GM19324 (cell line): Measurements from ENCODE around the gene CFAP299.

ENCODE experiments used
- ATAC-seq: cut with Tn5 transposase; IDR thresholded peaks from one replicate; pipeline ENCODE4 v1.9.1; 2021; ENCODE audit warnings: mild to moderate bottlenecking, moderate library complexity; ENCODE audit not compliant: unreplicated experiment, low FRiP score

The CFAP299 gene

DNA sequence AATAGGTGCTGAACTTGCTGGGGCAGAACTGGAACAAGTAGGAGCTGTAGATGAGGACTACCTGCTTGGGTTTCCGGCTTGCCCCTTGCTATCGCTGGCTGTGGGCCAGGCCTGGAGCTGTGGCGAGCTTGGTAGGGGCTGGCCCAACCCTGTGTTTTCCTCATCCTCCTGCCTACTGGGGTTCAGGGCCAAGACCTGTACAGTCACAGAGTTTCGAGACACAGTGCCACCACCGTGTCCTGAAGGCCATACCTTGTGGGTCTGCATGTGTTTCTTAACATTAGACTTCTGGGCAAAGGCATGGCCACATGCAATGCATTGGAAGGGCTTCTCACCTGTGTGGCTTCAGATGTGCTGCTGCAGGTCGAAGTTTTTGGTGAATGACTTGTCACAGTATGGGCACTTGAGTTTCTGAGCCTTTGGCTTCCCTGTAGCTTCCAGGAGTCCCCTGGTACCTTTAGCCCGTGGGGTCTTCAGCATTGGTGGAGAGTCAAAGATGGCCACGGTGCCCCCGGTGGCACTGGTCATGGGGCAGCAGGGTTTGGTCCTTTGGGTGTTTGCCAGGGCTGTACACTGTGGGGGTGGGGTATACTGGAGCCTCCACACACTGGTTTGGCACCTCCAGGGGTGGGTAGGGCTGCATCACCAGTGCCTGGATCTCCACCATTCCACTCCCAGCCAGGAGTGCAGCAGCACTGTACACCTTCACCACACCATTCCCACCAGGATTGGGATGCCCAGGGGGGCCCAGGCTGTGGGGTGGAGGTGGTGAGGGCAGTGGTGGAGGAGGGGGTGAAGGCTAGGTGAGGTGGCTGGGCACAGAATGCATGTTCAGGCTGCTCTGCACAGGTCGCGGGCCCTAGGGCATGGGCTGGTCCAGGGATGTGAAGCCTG is 52.1 kb downstream of the CFAP299 start:
- ATAC-seq: no peak

DNA sequence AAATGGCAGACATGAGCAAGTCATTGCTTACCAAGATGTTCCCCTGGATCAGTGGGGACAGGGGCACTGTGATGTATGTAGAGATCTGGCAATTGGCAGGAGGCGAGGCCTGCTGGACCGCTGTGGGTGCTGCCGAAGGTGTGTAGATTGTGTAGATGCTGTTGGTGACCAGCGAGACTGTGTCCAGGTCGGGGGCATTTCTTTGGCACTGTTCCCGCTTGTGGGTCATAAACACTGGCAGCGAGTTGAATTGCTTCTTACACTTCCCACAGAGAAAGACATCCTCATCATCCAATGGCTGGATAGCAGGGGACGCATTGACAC is 52.7 kb downstream of the CFAP299 start:
- ATAC-seq: no peak

DNA sequence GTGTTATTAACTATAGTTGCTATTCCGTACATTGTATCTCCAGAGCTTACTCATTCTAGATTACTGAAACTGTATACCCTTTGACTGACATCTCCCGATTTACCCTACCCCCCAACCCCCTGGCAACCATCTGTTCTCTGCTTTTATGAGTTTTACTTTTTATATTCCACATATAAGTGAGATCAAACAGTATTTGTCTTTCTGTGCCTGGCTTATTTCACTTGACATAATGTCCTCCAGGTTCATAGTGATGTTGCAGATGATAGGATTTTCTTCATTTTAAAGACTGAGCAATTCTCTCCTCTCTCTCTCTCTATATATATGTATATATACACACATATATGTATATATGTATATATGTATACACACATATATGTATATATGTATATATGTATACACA is 54.6 kb downstream of the CFAP299 start:
- no peak for ATAC-seq

- ATAC-seq: no peak
Measured at GRCh38 chr4:80393246-80393969, 57.9 kb downstream of the CFAP299 start.

DNA sequence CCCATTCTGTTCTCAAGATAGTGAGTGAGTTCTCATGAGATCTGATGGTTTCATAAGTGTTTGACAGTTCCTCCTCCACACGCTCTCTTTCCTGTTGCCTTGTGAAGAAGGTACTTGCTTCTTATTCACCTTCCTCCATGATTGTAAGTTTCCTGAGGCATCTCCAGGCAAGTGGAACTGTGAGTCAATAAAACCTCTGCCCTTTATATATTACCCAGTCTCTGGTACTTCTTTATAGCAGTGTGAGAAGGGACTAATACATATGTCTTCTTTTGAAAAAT is 58.4 kb downstream of the CFAP299 start:
- no peak for ATAC-seq

DNA sequence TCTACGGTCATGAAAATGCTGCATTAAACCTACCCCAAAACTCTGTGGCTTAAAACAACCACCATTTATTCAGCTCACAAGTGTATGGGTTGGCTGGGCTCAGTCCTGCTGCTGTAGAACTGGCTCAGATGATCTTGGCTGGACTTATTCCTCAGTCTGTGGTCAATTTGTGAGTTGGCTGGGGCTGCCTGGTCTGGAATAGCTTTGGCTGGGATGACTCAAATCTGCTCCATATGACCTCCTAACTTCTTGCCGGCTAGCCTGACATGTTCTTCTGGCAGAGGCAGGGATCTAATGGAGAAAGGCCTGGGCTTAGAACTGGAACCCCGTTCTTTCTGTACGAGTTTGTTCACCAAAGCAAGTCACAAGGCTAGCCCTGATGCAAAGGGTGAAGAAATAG is 71.7 kb downstream of the CFAP299 start:
- no peak for ATAC-seq

DNA sequence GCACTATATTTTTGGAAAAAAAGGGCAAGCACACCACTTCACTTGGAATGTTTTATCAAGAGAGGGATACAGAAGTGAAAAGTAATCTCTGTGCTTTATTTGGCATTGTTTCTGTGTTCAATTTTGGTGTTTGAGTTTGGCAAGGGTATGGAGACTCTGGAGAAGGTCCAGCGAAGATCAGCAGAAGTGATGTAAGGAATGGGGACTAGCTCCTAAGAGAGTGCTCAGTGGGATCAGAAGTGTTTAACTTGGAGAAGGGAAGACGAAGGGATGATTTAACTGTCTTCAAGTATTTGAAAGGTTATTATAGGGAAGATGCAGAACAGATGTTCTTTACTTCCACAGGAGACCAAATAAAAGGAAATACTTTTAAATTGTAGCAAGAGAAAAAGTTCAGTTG is 74.3 kb downstream of the CFAP299 start:
- ATAC-seq: no peak

GRCh38 chr4:80412322-80412721 is 76.8 kb downstream of the CFAP299 start:
- ATAC-seq: no peak

DNA sequence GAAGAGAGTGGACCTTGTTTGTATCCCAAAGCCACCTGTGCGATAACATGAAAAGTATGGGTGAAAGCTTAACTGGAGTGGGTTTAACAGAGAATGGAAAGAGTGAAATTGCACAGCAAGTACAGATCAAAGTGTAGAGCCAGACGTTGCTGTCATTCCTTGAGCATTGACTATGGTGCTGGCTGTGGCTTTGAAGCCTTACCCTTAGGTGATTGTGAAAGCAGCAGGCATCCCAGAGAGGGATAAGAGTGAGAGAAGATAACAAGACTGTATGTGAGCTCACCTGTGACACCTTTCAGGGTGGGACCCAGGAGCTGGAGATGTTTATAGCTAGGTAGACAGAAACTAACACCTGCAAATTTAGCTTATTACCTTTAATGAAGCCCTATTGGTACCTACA is 77.6 kb downstream of the CFAP299 start:
- ATAC-seq: no peak

DNA sequence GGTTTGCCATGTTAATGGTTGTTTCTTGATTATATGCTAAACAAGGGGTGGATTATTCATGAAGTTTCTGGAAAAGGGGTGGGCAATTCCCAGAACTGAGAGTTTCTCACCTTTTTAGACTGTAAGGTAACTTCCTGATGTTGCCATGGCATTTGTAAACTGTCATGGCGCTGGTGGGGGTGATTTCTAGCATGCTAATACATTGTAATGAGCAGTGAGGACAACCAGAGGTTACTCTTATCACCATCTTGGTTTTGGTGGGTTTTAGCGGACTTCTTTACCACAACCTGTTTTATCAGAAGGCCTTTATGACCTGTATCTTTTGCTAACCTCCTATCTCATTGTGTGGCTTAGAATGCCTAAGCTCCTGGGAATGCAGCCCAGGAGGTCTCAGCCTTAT is 81.5 kb downstream of the CFAP299 start:
- ATAC-seq: no peak

- peak; percentile 45 for ATAC-seq
Measured at GRCh38 chr4:80419946-80420345, 84.4 kb downstream of the CFAP299 start.

DNA sequence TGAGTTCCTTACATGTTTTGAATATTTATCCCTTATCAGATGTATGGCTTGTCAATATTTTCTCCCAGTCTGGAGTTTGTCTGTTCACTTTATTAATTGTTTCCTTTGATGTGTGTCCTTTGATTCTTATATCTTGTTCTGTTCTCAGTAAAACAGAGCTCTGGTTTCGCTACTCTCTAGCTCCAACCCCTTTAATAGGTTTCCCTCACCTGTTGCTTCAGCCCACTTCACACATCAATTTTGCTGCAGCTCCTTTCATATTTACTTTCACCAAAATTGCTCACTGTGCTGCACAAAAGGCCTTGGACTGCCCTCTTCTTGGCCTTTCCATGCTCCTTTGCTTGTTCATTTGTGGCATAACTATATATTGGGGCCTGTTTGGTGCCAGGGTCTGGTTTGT is 85.1 kb downstream of the CFAP299 start:
- no peak for ATAC-seq

DNA sequence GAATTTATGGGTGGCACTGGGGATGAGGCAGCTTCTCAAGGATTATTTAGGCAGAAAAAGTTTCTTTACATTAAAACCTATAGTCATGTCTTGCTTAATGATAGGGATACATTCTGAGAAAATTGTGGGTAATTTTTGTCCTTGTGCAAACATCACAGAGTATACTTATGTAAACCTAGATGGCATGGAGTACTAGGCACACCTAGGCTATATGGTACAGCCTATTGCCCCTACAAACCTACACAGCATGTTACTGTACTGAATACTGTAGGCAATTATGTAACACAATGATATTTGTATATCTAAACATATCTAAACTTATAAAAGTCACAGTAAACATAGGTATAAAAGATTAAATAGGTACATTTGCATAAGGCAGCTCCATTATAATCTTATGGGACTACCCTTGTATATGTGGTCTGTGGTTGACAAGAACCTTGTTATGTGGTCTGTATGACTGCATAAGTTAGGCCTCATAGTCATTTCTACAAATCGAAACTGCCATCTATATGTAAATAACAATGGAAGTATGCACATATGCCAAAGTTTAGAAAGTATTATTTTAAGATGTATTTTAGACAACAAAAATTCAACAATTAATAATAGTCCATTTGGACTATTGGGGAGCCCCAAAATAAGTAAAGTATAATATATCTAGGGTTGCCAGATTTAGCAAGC is 87.3 kb downstream of the CFAP299 start:
- ATAC-seq: no peak

GRCh38 chr4:80423553-80424224 is 88.2 kb downstream of the CFAP299 start:
- ATAC-seq: no peak

- ATAC-seq: no peak
Measured at GRCh38 chr4:80424225-80424581, 88.7 kb downstream of the CFAP299 start.

GRCh38 chr4:80425124-80426100 is 89.9 kb downstream of the CFAP299 start:
- ATAC-seq: no peak

DNA sequence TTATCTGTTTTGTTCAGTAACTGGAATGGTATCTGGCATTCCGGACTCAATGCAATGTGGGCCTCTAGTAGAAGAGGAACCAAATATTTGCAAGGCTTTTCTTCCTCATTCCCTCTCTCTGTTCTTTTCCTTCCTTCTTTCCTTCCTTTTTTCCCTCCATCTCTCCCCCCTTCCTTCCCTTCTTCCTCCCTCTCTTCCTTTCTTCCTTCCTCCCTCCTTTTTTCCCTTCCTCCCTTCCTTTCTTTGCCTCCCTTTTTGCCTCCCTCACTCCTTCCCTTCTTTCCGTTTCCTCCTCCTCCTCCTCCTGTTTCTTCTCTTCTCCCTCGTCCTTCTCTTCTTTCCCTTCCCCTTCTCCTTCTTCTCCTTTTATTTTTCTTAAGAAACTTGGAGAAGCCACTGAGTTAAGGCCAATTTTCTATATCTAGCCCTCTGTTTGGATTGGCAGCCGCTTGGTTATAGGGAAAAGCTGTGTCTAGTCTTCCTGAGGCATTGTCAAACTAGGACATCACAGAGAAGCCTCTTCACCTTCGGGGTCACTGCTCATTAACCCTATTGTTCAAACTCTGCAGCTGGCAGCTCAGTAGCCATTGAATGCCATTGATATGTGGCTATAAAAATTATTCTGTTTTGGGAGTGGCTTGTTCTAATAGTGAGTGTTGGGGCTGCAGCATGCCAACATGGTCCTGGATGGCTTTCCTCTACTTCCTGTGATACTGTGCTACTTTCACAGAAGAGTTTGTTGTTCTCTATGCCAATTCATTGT is 95.9 kb downstream of the CFAP299 start:
- ATAC-seq: no peak

DNA sequence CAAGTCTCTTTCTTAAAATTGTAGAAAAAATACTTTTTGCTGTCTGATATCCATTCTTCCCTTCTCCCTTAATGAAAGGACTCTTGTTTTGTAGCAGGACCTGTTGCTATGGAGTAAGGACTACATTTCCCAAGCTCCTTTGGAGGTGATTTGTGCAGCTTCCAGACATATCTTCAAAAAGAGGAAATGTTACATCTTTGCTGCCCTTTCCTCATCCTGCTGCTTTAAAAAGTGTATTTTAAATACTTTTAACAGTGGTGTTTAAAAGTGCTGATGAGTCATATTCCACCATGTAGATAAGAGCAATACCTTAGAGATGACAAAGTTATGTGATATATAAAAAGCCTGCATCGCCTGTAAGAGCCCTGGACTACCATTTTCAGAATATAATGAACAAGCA is 98.7 kb downstream of the CFAP299 start:
- ATAC-seq: no peak

- ATAC-seq: no peak
Measured at GRCh38 chr4:80438016-80438415, 102.5 kb downstream of the CFAP299 start.
